GM23338 (cell line): Measurements from ENCODE around the gene ROBO1. TPM values are rescaled to one million over a fixed set of nuclear protein-coding genes. Genes with fewer than 3 reads are reported as not detected.

Experiments
- ATAC-seq: fragments of 200-7000 bp; cut with Tn5 transposase; 3 replicates; pipeline ENCODE4 v1.9.1; 2020
- DNase-seq: peaks from one replicate; pipeline ENCODE4 v3.0.0-alpha.2; 2015; ENCODE audit warnings: low spot score
- H2AFZ ChIP-seq: fragments of 200-600 bp; sonication (generic); 2 replicates; pipeline ENCODE4 v1.8.0; 2016; ENCODE audit warnings: antibody characterized with exemption, mild to moderate bottlenecking, moderate library complexity
- H3F3A ChIP-seq: fragments of 200-600 bp; sonication (generic); replicated peaks from 2 replicates; pipeline ENCODE4 v1.8.0; 2017; ENCODE audit warnings: antibody characterized with exemption, mixed run types, low read depth
- H3K27ac ChIP-seq: fragments of 200-600 bp; sonication (generic); 2 replicates; pipeline ENCODE4 v1.6.1; 2016; ENCODE audit warnings: low read depth
- H3K27me3 ChIP-seq: fragments of 200-600 bp; sonication (generic); 2 replicates; pipeline ENCODE4 v1.8.0; 2016; ENCODE audit warnings: mild to moderate bottlenecking, mixed run types, moderate library complexity; ENCODE audit not compliant: insufficient read depth
- H3K36me3 ChIP-seq: fragments of 200-600 bp; sonication (generic); 2 replicates; pipeline ENCODE4 v1.8.0; 2016; ENCODE audit warnings: mild to moderate bottlenecking; ENCODE audit not compliant: insufficient read depth
- H3K4me1 ChIP-seq: fragments of 200-600 bp; sonication (generic); 2 replicates; pipeline ENCODE4 v1.8.0; 2016; ENCODE audit warnings: mild to moderate bottlenecking, moderate library complexity; ENCODE audit not compliant: insufficient read depth
- H3K4me2 ChIP-seq: fragments of 200-600 bp; sonication (generic); 2 replicates; pipeline ENCODE4 v1.7.1; 2017; ENCODE audit warnings: mixed run types
- H3K4me3 ChIP-seq: fragments of 200-600 bp; sonication (generic); 2 replicates; pipeline ENCODE4 v1.6.1; 2016; ENCODE audit warnings: mixed run types
- H3K79me2 ChIP-seq: fragments of 200-600 bp; sonication (generic); replicated peaks from 2 replicates; pipeline ENCODE4 v1.8.0; 2017; ENCODE audit warnings: mild to moderate bottlenecking; ENCODE audit not compliant: insufficient read depth
- H3K9me2 ChIP-seq: fragments of 200-600 bp; sonication (generic); 2 replicates; pipeline ENCODE4 v1.8.0; 2017; ENCODE audit not compliant: insufficient read depth
- H4K20me1 ChIP-seq: fragments of 200-600 bp; sonication (generic); replicated peaks from 2 replicates; pipeline ENCODE4 v1.8.0; 2017; ENCODE audit warnings: mild to moderate bottlenecking; ENCODE audit not compliant: insufficient read depth
- H3K27ac Mint-ChIP-seq: 2 replicates; pipeline ENCODE4 v1.8.0; 2020; ENCODE audit warnings: inconsistent platforms, mild to moderate bottlenecking, moderate library complexity, mixed read lengths
- H3K27me3 Mint-ChIP-seq: 3 replicates; pipeline ENCODE4 v1.8.0; 2022; ENCODE audit warnings: low read depth, mild to moderate bottlenecking, moderate library complexity, mixed read lengths, inconsistent platforms; ENCODE audit not compliant: insufficient read depth, poor library complexity
- H3K36me3 Mint-ChIP-seq: 3 replicates; pipeline ENCODE4 v1.8.0; 2021; ENCODE audit warnings: low read depth, mild to moderate bottlenecking, inconsistent platforms, moderate library complexity, mixed read lengths
- H3K4me1 Mint-ChIP-seq: 3 replicates; pipeline ENCODE4 v1.8.0; 2020; ENCODE audit warnings: mild to moderate bottlenecking, inconsistent platforms, mixed read lengths
- H3K4me3 Mint-ChIP-seq: 3 replicates; pipeline ENCODE4 v1.8.0; 2021; ENCODE audit warnings: moderate library complexity, mild to moderate bottlenecking, inconsistent platforms, mixed read lengths
- H3K9me3 Mint-ChIP-seq: 3 replicates; pipeline ENCODE4 v1.8.0; 2020; ENCODE audit warnings: moderate library complexity, mild to moderate bottlenecking, inconsistent platforms, mixed read lengths
- CTCF ChIP-seq, 2 experiments: fragments of 200-600 bp in 1 of 2; sonication (generic) in 1 of 2; conservative IDR thresholded peaks; 2 replicates each; pipeline versions ENCODE4 v1.5.1 to v1.6.1; 2016 to 2017; ENCODE audit warnings: antibody characterized with exemption in 2 of 2, low read depth in 2 of 2, mild to moderate bottlenecking in 2 of 2, moderate library complexity in 1 of 2
- EZH2 ChIP-seq: fragments of 200-600 bp; sonication (generic); IDR thresholded peaks from one replicate; pipeline ENCODE4 v1.8.0; 2017; ENCODE audit warnings: antibody characterized with exemption, mild to moderate bottlenecking, low read depth; ENCODE audit not compliant: unreplicated experiment
- EZH2phosphoT487 ChIP-seq: fragments of 200-600 bp; sonication (generic); IDR thresholded peaks from one replicate; pipeline ENCODE4 v1.8.1; 2018; ENCODE audit warnings: antibody characterized with exemption; ENCODE audit not compliant: unreplicated experiment
- NANOG ChIP-seq: IDR thresholded peaks from 2 replicates; pipeline ENCODE4 v1.6.1; 2016; ENCODE audit warnings: antibody characterized with exemption, borderline replicate concordance
- POLR2AphosphoS5 ChIP-seq: IDR thresholded peaks from 2 replicates; pipeline ENCODE4 v1.6.1; 2016; ENCODE audit warnings: antibody characterized with exemption, low read depth
- REST ChIP-seq: IDR thresholded peaks from one replicate; pipeline ENCODE4 v1.6.1; 2018; ENCODE audit warnings: antibody characterized with exemption; ENCODE audit not compliant: unreplicated experiment
- STAT1 ChIP-seq: IDR thresholded peaks from one replicate; pipeline ENCODE4 v1.6.1; 2016; ENCODE audit warnings: antibody characterized with exemption; ENCODE audit not compliant: unreplicated experiment
- ZNF331 ChIP-seq: fragments of 250-450 bp; sonication (Bioruptor Pico); IDR thresholded peaks from 2 replicates; pipeline ENCODE4 v1.5.0; 2020; ENCODE audit warnings: low read depth, mild to moderate bottlenecking, moderate library complexity
- ZNF462 ChIP-seq: fragments of 250-450 bp; sonication (Bioruptor Pico); IDR thresholded peaks from 2 replicates; pipeline ENCODE4 v1.5.0; 2020; ENCODE audit warnings: mild to moderate bottlenecking, moderate library complexity
- polyA plus RNA-seq: library from polyadenylated mRNA; unstranded; fragments of >200 nt; fragmentation: Nextera tagmentation; extraction: Ambion mirVana; gene quantifications from 2 replicates; pipeline ENCODE4 v1.2.1, GENCODE V29; 2016
- total RNA-seq: library from RNA; depleted of rRNA; stranded (reverse); fragments of >200 nt; shearing (Covaris generic); gene quantifications from 2 replicates; pipeline ENCODE4 v1.2.3, GENCODE V29; 2014

Gene ROBO1
- total and polyA plus RNA-seq, 2 experiments from 2014 or later = 19.2 to 78.3 TPM

- no peak overlapping the region for H3K27ac ChIP-seq
- no peak overlapping the region for H3K4me3 ChIP-seq
- no peaks in the 10 kb centered on the region for H3F3A ChIP-seq
- H3K27me3 ChIP-seq = no peaks in the 10 kb centered on the region
- Mint-ChIP-seq H3K4me3 (no peak overlapping the region), H3K9me3 (no peaks in the 10 kb centered on the region), H3K4me1 (no peaks in the 10 kb centered on the region), H3K27ac (no peak overlapping the region; the same call in 1 of the 2 replicates), H3K27me3 (peaks cover 4% of the 10 kb centered on the region), H3K36me3 (no peaks in the 10 kb centered on the region)
- H3K4me1 ChIP-seq = no peaks in the 10 kb centered on the region
- H3K4me2 ChIP-seq = no peak overlapping the region
- H4K20me1 ChIP-seq = no peaks in the 10 kb centered on the region
- H3K36me3 ChIP-seq = no peaks in the 10 kb centered on the region
- H3K9me2 ChIP-seq = no peaks in the 10 kb centered on the region
- TF ChIP-seq EZH2phosphoT487 (no peak), ZNF331 (CRISPR knock-in tag) (no peak)
- ATAC-seq (no peak), DNase-seq (no peak)
- H3K79me2 ChIP-seq = no peaks in the 10 kb centered on the region
- no peak overlapping the region for H2AFZ ChIP-seq
Observed at GRCh38 chr3:79453600-79453999, 314.2 kb downstream of the ROBO1 start.

GRCh38 chr3:79436387-79436786 lies 331.4 kb downstream of the ROBO1 start:
- no peaks in the 10 kb centered on the region for H3K79me2 ChIP-seq
- DNase-seq (no peak), ATAC-seq (no peak)
- Mint-ChIP-seq H3K4me3 (no peak overlapping the region), H3K4me1 (no peaks in the 10 kb centered on the region; the same call in 2 of the 3 replicates), H3K36me3 (no peaks in the 10 kb centered on the region), H3K27ac (peak overlapping the region; percentile 29; the same call in 1 of the 2 replicates), H3K27me3 (no peaks in the 10 kb centered on the region), H3K9me3 (no peaks in the 10 kb centered on the region)
- H3K4me3 ChIP-seq = no peak overlapping the region
- H2AFZ ChIP-seq = no peak overlapping the region
- no peak overlapping the region for H3K4me2 ChIP-seq
- H3K27ac ChIP-seq = no peak overlapping the region
- no peaks in the 10 kb centered on the region for H3K9me2 ChIP-seq
- H3K4me1 ChIP-seq = no peaks in the 10 kb centered on the region
- H3F3A ChIP-seq = no peaks in the 10 kb centered on the region
- no peaks in the 10 kb centered on the region for H3K27me3 ChIP-seq
- H4K20me1 ChIP-seq = no peaks in the 10 kb centered on the region
- H3K36me3 ChIP-seq = no peaks in the 10 kb centered on the region
- TF ChIP-seq POLR2AphosphoS5 (no peak), ZNF331 (CRISPR knock-in tag) (no peak), CTCF (conservative IDR thresholded peaks at IDR 0.05; ENCODE audit: low read depth in 2 of 2) (no peak), NANOG (no peak), EZH2 (no peak), STAT1 (no peak), ZNF462 (CRISPR knock-in tag) (no peak), EZH2phosphoT487 (no peak), REST (no peak)
